Endothelial cell of umbilical vein (primary cell): ENCODE results near the gene LUC7L2. TPM values are rescaled to one million over a fixed set of nuclear protein-coding genes. Genes with fewer than 3 reads are reported as not detected.
A peak's percentile ranks its signal among the peaks of the same experiment; 100 is the strongest.

ENCODE experiments used
- BruUV-seq: library from RNA; stranded (reverse); fragments of 400-500 nt; replicated peaks from 2 replicates; lab custom pipeline; 2021; lab: Mats Ljungman, UMichigan
- CTCF ChIA-PET: fragments of 300-600, 350-600 bp; sonication (Branson Sonifier 250); formaldehyde crosslinking; loops from one replicate; lab custom pipeline; 2021; ENCODE audit warnings: antibody characterized with exemption, inconsistent platforms; lab: Charles Lee
- POLR2A ChIA-PET: fragments of 300-600, 350-600 bp; sonication (Branson Sonifier 250); formaldehyde crosslinking; loops from one replicate; lab custom pipeline; 2021; ENCODE audit warnings: antibody characterized with exemption, inconsistent platforms; lab: Charles Lee
- DNase-seq: peaks from one replicate; pipeline ENCODE4 v3.0.0-alpha.2; 2011; ENCODE audit warnings: low read depth, low spot score
- FAIRE-seq: peaks from 2 replicates; lab custom pipeline; 2011; peaks lifted over from hg19 to GRCh38; lab: Jason Lieb, UNC
- H2AFZ ChIP-seq: 2 replicates; pipeline ENCODE4 v1.6.0; 2012; ENCODE audit warnings: low read depth, low read length, control low read depth, inconsistent platforms
- H3K27ac ChIP-seq: 2 replicates; pipeline ENCODE4 v1.5.1; 2011; ENCODE audit warnings: low read depth, mild to moderate bottlenecking, control low read depth, low read length, moderate library complexity; ENCODE audit not compliant: insufficient read depth
- H3K27me3 ChIP-seq, 2 experiments: 2 replicates each; pipeline versions ENCODE4 v1.6.0 to v1.6.1; 2011; ENCODE audit warnings: low read length in 2 of 2, mixed read lengths in 1 of 2; ENCODE audit not compliant: control insufficient read depth in 2 of 2, insufficient read depth in 2 of 2
- H3K36me3 ChIP-seq, 2 experiments: 2 replicates in 1 of 2; 3 replicates in 1 of 2; pipeline ENCODE4 v1.5.1; 2011; ENCODE audit warnings: low read length in 2 of 2, mild to moderate bottlenecking in 1 of 2, moderate library complexity in 1 of 2; ENCODE audit not compliant: control insufficient read depth in 2 of 2, insufficient read depth in 2 of 2; ENCODE audit errors: extremely low read depth in 1 of 2
- H3K4me1 ChIP-seq: 3 replicates; pipeline ENCODE4 v1.5.1; 2011; ENCODE audit warnings: mild to moderate bottlenecking, low read length; ENCODE audit not compliant: control insufficient read depth, insufficient read depth; ENCODE audit errors: extremely low read depth
- H3K4me2 ChIP-seq: 2 replicates; pipeline ENCODE4 v1.6.1; 2011; ENCODE audit warnings: low read length, control low read depth, mixed read lengths; ENCODE audit not compliant: insufficient read depth
- H3K4me3 ChIP-seq, 3 experiments: fragments of 200-600 bp in 1 of 3; sonication (generic), shearing (Covaris generic) in 1 of 3; replicated peaks in 1 of 3; 2 replicates each; pipeline ENCODE4 v1.5.1; 2011 to 2016; ENCODE audit warnings: control low read depth in 3 of 3, low read length in 3 of 3, mild to moderate bottlenecking in 2 of 3, inconsistent platforms in 1 of 3, low read depth in 1 of 3, moderate library complexity in 1 of 3; ENCODE audit not compliant: insufficient read depth in 1 of 3
- H3K79me2 ChIP-seq: 2 replicates; pipeline ENCODE4 v1.6.0; 2012; ENCODE audit warnings: low read length, inconsistent platforms; ENCODE audit not compliant: control insufficient read depth, insufficient read depth
- H3K9ac ChIP-seq: replicated peaks from 2 replicates; pipeline ENCODE3; 2011; ENCODE audit warnings: low read length, control low read depth; ENCODE audit not compliant: insufficient read depth; ENCODE audit errors: extremely low read depth
- H3K9me1 ChIP-seq: replicated peaks from 3 replicates; pipeline ENCODE4 v1.6.0; 2011; ENCODE audit warnings: mild to moderate bottlenecking, low read length; ENCODE audit not compliant: control insufficient read depth, insufficient read depth; ENCODE audit errors: extremely low read depth
- H3K9me3 ChIP-seq: replicated peaks from 2 replicates; pipeline ENCODE4 v1.5.1; 2012; ENCODE audit warnings: low read length, inconsistent platforms; ENCODE audit not compliant: control insufficient read depth, insufficient read depth
- H4K20me1 ChIP-seq: replicated peaks from 2 replicates; pipeline ENCODE3; 2011; ENCODE audit warnings: mild to moderate bottlenecking, low read length; ENCODE audit not compliant: control insufficient read depth, insufficient read depth; ENCODE audit errors: extremely low read depth
- EZH2 ChIP-seq: IDR thresholded peaks from 2 replicates; pipeline ENCODE4 v1.6.1; 2012; ENCODE audit warnings: borderline replicate concordance, low read depth, mild to moderate bottlenecking, moderate library complexity, low read length, inconsistent platforms; ENCODE audit not compliant: severe bottlenecking
- FOS ChIP-seq: IDR thresholded peaks from 2 replicates; pipeline ENCODE4 v1.6.1; 2011; ENCODE audit warnings: mild to moderate bottlenecking, low read length, moderate library complexity, borderline replicate concordance; ENCODE audit not compliant: insufficient read depth
- GATA2 ChIP-seq: IDR thresholded peaks from 2 replicates; pipeline ENCODE4 v1.7.0; 2011; ENCODE audit warnings: low read depth, mild to moderate bottlenecking, moderate library complexity, mixed read lengths, low read length; ENCODE audit not compliant: insufficient read length, insufficient read depth
- JUN ChIP-seq: IDR thresholded peaks from 2 replicates; pipeline ENCODE4 v1.6.1; 2011; ENCODE audit warnings: borderline replicate concordance, low read depth; ENCODE audit not compliant: insufficient read length, insufficient read depth
- MYC ChIP-seq: IDR thresholded peaks from one replicate; pipeline ENCODE4 v1.6.1; 2011; ENCODE audit warnings: mild to moderate bottlenecking, low read depth, low read length
- POLR2A ChIP-seq: IDR thresholded peaks from 2 replicates; pipeline ENCODE4 v1.6.1; 2012; ENCODE audit warnings: low read depth, mild to moderate bottlenecking, control low read depth, low read length
- POLR2AphosphoS5 ChIP-seq: IDR thresholded peaks from 2 replicates; pipeline ENCODE4 v1.6.1; 2012; ENCODE audit warnings: low read depth, mild to moderate bottlenecking, control low read depth, low read length, moderate library complexity; ENCODE audit not compliant: insufficient read depth
- dilution Hi-C: fragments of 300-500 bp; cut with MboI; formaldehyde crosslinking; loops from one replicate; pipeline ENCODE4 v1.15.0; 2019; ENCODE audit warnings: low sequenced_read_pairs; ENCODE audit not compliant: extremely low pct_ligation_motif_present
- intact Hi-C: fragments of 100-400 bp; cut with micrococcal nuclease; formaldehyde crosslinking; loops from one replicate; pipeline ENCODE4 v1.10.0; 2022
- polyA plus RNA-seq, 4 experiments: library from polyadenylated mRNA; depleted of rRNA in 3 of 4; stranded (reverse) in 3 of 4; unstranded in 1 of 4; fragments of >200 nt; gene quantifications; 2 replicates each; pipeline versions ENCODE4 v1.2.1 to v1.2.3, GENCODE V29; 2011 to 2012; ENCODE audit warnings: missing spikeins in 1 of 4
- total RNA-seq: library from RNA; stranded (reverse); gene quantifications from 2 replicates; pipeline ENCODE4 v1.2.3, GENCODE V29; 2021
- TF ChIP-seq, protein P1 (sequence below), 2 donors: IDR thresholded peaks; 1 replicate in 1 of 2; 2 replicates in 1 of 2; pipeline ENCODE4 v1.5.1; 2011; ENCODE audit warnings: low read length in 2 of 2, mild to moderate bottlenecking in 2 of 2, moderate library complexity in 2 of 2, control low read depth in 1 of 2, inconsistent platforms in 1 of 2, low read depth in 1 of 2; ENCODE audit not compliant: insufficient read depth in 1 of 2; ENCODE audit errors: extremely low read depth in 1 of 2
- TF ChIP-seq, protein P2 (sequence below): IDR thresholded peaks from 2 replicates; pipeline ENCODE4 v1.6.1; 2011; ENCODE audit not compliant: insufficient read depth, insufficient read length

LUC7L2 gene
- total and polyA plus RNA-seq, 2 donors (not counting 3 experiments of a cell fraction or from before 2014, with no cell fraction given) = 28.0 to 85.8 TPM

DNA sequence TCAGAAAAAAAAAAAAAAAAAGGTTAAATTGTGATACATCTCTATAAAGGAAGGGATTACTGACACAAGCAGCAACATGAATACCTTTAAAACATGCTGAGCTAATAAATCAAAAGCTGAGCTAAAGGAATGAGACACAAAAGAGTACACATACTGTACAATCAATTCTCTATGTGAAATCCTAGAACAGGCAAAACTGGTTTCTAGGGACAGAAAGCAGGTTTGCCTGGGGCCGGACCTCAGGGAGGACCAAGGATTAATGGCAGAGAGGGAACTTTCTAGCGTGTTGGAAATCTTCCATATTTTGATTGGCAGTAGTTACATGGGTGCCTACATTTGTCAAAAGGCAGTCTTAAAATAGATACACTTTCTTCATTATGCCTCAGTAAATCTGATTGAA lies 71.3 kb downstream of the LUC7L2 start:
- no peak for TF ChIP-seq EZH2
- TF ChIP-seq FOS = no peak
- TF ChIP-seq POLR2AphosphoS5 = no peak
- no peak for TF ChIP-seq JUN
- Histone ChIP-seq H3K9me3 (no peaks in the 10 kb centered on the region), H3K27me3 (no peaks in the 10 kb centered on the region), H3K4me3 (no peak overlapping the region), H3K9me1 (no peaks in the 10 kb centered on the region), H4K20me1 (no peaks in the 10 kb centered on the region), H3K27ac (no peak overlapping the region), H3K79me2 (no peaks in the 10 kb centered on the region), H3K9ac (no peak overlapping the region), H3K36me3 (peaks cover 0 to 3% of the 10 kb centered on the region in 2 experiments), H3K4me2 (no peak overlapping the region), H2AFZ (no peak overlapping the region), H3K4me1 (no peaks in the 10 kb centered on the region)
- DNase-seq (no peak), FAIRE-seq (no peak)
- POLR2A ChIA-PET = no interaction called here
- no TSS peak for BruUV-seq
- intact Hi-C loops = no loop called here
- dilution Hi-C loops = no loop called here
- CTCF ChIA-PET = interaction anchor here (1.0 to 1.6 kb wide), 2 partner anchors 9 to 14 kb away, joined by 4 read pairs; no protein-coding TSS in a partner anchor

DNA sequence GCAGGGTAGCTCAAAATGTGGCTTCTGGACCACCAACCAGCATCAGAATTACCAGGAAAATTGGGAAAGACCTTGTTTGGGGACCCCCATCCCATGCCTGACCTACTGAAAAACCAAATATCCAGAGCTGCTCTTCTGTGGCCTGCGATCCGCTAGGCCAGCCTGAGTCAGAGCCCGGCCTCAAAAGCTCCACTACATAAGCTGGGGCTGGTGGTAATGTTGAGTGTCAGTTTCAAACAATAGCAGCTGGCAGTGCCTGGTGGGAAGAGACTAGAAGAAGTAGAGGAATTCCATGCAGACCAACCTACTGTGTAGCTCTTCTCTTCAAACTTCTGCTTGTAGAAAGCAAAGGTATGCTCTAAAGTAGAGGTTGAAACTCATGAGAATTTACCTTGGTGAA lies 71.8 kb downstream of the LUC7L2 start:
- no peaks in the 10 kb centered on the region for H3K27me3 ChIP-seq
- intact Hi-C loops = no loop called here
- BruUV-seq = no TSS peak
- TF ChIP-seq POLR2A (no peak), MYC (no peak), GATA2 (no peak), EZH2 (no peak), FOS (no peak), POLR2AphosphoS5 (no peak), JUN (no peak)
- TF ChIP-seq, protein P1, sequence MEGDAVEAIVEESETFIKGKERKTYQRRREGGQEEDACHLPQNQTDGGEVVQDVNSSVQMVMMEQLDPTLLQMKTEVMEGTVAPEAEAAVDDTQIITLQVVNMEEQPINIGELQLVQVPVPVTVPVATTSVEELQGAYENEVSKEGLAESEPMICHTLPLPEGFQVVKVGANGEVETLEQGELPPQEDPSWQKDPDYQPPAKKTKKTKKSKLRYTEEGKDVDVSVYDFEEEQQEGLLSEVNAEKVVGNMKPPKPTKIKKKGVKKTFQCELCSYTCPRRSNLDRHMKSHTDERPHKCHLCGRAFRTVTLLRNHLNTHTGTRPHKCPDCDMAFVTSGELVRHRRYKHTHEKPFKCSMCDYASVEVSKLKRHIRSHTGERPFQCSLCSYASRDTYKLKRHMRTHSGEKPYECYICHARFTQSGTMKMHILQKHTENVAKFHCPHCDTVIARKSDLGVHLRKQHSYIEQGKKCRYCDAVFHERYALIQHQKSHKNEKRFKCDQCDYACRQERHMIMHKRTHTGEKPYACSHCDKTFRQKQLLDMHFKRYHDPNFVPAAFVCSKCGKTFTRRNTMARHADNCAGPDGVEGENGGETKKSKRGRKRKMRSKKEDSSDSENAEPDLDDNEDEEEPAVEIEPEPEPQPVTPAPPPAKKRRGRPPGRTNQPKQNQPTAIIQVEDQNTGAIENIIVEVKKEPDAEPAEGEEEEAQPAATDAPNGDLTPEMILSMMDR (IDR thresholded peaks at IDR 0.05; ENCODE audit: extremely low read depth in 1 of 2, insufficient read depth in 1 of 2, low read depth in 1 of 2, low read length in 2 of 2) = no peak
- TF ChIP-seq, protein P2, sequence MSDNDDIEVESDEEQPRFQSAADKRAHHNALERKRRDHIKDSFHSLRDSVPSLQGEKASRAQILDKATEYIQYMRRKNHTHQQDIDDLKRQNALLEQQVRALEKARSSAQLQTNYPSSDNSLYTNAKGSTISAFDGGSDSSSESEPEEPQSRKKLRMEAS = no peak
- H3K9me3 ChIP-seq = no peaks in the 10 kb centered on the region
- no peak overlapping the region for H2AFZ ChIP-seq
- FAIRE-seq = peak; percentile 8
- dilution Hi-C loops = no loop called here
- ChIA-PET POLR2A (no interaction called here), CTCF (interaction anchor here (1.0 to 1.6 kb wide), 2 partner anchors 9 to 14 kb away, joined by 4 read pairs; no protein-coding TSS in a partner anchor)
- no peak overlapping the region for H3K9ac ChIP-seq
- peaks cover 0 to 3% of the 10 kb centered on the region in 2 experiments for H3K36me3 ChIP-seq
- no peaks in the 10 kb centered on the region for H3K79me2 ChIP-seq
- no peak for DNase-seq
- H4K20me1 ChIP-seq = no peaks in the 10 kb centered on the region
- no peak overlapping the region for H3K4me2 ChIP-seq
- H3K4me1 ChIP-seq = no peaks in the 10 kb centered on the region
- no peak overlapping the region for H3K27ac ChIP-seq
- H3K4me3 ChIP-seq = no peak overlapping the region
- H3K9me1 ChIP-seq = no peaks in the 10 kb centered on the region
